Measurements from ENCODE around the gene CAMK2A. TPM values are rescaled to one million over a fixed set of nuclear protein-coding genes. Genes with fewer than 3 reads are reported as not detected.
"Not testable (repeated sequence)": the region's sequence is repeated elsewhere in the genome, so short reads cannot be mapped to it uniquely, and the experiment has no call there.

Gene CAMK2A
- total and polyA plus RNA-seq, 2 donors (not counting 3 experiments of a cell fraction or from before 2014, with no cell fraction given), result not detected

GRCh38 chr5:150248946-150249345 is 40.6 kb downstream of the CAMK2A start:
- Histone ChIP-seq H4K20me1 (replicated peaks; ENCODE audit: control insufficient read depth, extremely low read depth, insufficient read depth, low read length) (no peaks in the 10 kb centered on the region), H3K79me2 (ENCODE audit: control insufficient read depth, insufficient read depth, low read length) (no peaks in the 10 kb centered on the region), H3K9ac (replicated peaks; ENCODE audit: extremely low read depth, insufficient read depth, low read length) (no peak overlapping the region), H3K27me3 (ENCODE audit: control insufficient read depth in 2 of 2, insufficient read depth in 2 of 2, low read length in 2 of 2) (no peaks in the 10 kb centered on the region), H3K36me3 (ENCODE audit: control insufficient read depth in 2 of 2, extremely low read depth in 1 of 2, insufficient read depth in 2 of 2, low read length in 2 of 2) (no peaks in the 10 kb centered on the region), H3K27ac (ENCODE audit: insufficient read depth, low read depth, low read length) (no peak overlapping the region), H3K4me2 (ENCODE audit: insufficient read depth, low read length) (no peak overlapping the region), H3K9me1 (replicated peaks; ENCODE audit: control insufficient read depth, extremely low read depth, insufficient read depth, low read length) (no peaks in the 10 kb centered on the region), H3K9me3 (replicated peaks; ENCODE audit: control insufficient read depth, insufficient read depth, low read length) (no peaks in the 10 kb centered on the region), H3K4me1 (ENCODE audit: control insufficient read depth, extremely low read depth, insufficient read depth, low read length) (no peaks in the 10 kb centered on the region), H2AFZ (ENCODE audit: low read depth, low read length) (no peak overlapping the region), H3K4me3 (replicated peaks in 1 of 3; ENCODE audit: insufficient read depth in 1 of 3, low read depth in 1 of 3, low read length in 3 of 3) (no peak overlapping the region)
- no TSS peak for BruUV-seq (replicated peaks)
- TF ChIP-seq MAX (IDR thresholded peaks at IDR 0.05; ENCODE audit: insufficient read depth, insufficient read length), result no peak
- TF ChIP-seq GATA2 (IDR thresholded peaks at IDR 0.05; ENCODE audit: insufficient read depth, insufficient read length, low read depth, low read length), result no peak
- no peak for TF ChIP-seq JUN (IDR thresholded peaks at IDR 0.05; ENCODE audit: borderline replicate concordance, insufficient read depth, insufficient read length, low read depth)
- no peak for TF ChIP-seq FOS (IDR thresholded peaks at IDR 0.05; ENCODE audit: borderline replicate concordance, insufficient read depth, low read length)
- no peak for TF ChIP-seq EZH2 (IDR thresholded peaks at IDR 0.05; ENCODE audit: borderline replicate concordance, low read depth, low read length, severe bottlenecking)
- TF ChIP-seq MYC (IDR thresholded peaks at IDR 0.05; ENCODE audit: low read depth, low read length), result no peak
- TF ChIP-seq, protein P1, sequence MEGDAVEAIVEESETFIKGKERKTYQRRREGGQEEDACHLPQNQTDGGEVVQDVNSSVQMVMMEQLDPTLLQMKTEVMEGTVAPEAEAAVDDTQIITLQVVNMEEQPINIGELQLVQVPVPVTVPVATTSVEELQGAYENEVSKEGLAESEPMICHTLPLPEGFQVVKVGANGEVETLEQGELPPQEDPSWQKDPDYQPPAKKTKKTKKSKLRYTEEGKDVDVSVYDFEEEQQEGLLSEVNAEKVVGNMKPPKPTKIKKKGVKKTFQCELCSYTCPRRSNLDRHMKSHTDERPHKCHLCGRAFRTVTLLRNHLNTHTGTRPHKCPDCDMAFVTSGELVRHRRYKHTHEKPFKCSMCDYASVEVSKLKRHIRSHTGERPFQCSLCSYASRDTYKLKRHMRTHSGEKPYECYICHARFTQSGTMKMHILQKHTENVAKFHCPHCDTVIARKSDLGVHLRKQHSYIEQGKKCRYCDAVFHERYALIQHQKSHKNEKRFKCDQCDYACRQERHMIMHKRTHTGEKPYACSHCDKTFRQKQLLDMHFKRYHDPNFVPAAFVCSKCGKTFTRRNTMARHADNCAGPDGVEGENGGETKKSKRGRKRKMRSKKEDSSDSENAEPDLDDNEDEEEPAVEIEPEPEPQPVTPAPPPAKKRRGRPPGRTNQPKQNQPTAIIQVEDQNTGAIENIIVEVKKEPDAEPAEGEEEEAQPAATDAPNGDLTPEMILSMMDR (IDR thresholded peaks at IDR 0.05; ENCODE audit: extremely low read depth in 1 of 2, insufficient read depth in 1 of 2, low read depth in 1 of 2, low read length in 2 of 2), result no peak
- no peak for TF ChIP-seq POLR2AphosphoS5 (IDR thresholded peaks at IDR 0.05; ENCODE audit: insufficient read depth, low read depth, low read length)
- TF ChIP-seq POLR2A (IDR thresholded peaks at IDR 0.05; ENCODE audit: low read depth, low read length), result no peak
- dilution Hi-C loops (cut with MboI; ENCODE audit: extremely low pct_ligation_motif_present, low sequenced_read_pairs), result no loop called here
- DNase-seq (ENCODE audit: low read depth, low spot score), result no peak
- POLR2A ChIA-PET, result no interaction called here
- CTCF ChIA-PET, result no interaction called here
- FAIRE-seq, result no peak
- intact Hi-C loops (cut with micrococcal nuclease), result no loop called here

DNA sequence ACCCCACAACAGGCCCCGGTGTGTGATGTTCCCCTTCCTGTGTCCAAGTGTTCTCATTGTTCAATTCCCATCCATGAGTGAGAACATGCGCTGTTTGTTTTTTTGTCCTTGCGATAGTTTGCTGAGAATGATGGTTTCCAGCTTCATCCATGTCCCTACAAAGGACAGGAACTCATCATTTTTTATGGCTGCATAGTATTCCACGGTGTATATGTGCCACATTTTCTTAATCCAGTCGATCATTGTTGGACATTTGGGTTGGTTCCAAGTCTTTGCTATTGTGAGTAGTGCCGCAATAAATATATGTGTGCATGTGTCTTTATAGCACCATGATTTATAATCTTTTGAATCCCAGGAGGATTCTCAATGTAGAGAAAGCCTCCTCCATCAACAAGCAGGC is 41.1 kb downstream of the CAMK2A start:
- H2AFZ ChIP-seq (ENCODE audit: low read depth, low read length); H3K4me3 ChIP-seq (replicated peaks in 1 of 3; ENCODE audit: insufficient read depth in 1 of 3, low read depth in 1 of 3, low read length in 3 of 3); H3K27me3 ChIP-seq (ENCODE audit: control insufficient read depth in 2 of 2, insufficient read depth in 2 of 2, low read length in 2 of 2); intact Hi-C loops (cut with micrococcal nuclease); H3K9me3 ChIP-seq (replicated peaks; ENCODE audit: control insufficient read depth, insufficient read depth, low read length); dilution Hi-C loops (cut with MboI; ENCODE audit: extremely low pct_ligation_motif_present, low sequenced_read_pairs); H3K4me1 ChIP-seq (ENCODE audit: control insufficient read depth, extremely low read depth, insufficient read depth, low read length); H3K9ac ChIP-seq (replicated peaks; ENCODE audit: extremely low read depth, insufficient read depth, low read length); H3K9me1 ChIP-seq (replicated peaks; ENCODE audit: control insufficient read depth, extremely low read depth, insufficient read depth, low read length); FAIRE-seq; H3K27ac ChIP-seq (ENCODE audit: insufficient read depth, low read depth, low read length); BruUV-seq (replicated peaks); H4K20me1 ChIP-seq (replicated peaks; ENCODE audit: control insufficient read depth, extremely low read depth, insufficient read depth, low read length); H3K79me2 ChIP-seq (ENCODE audit: control insufficient read depth, insufficient read depth, low read length); POLR2A ChIA-PET; H3K4me2 ChIP-seq (ENCODE audit: insufficient read depth, low read length); CTCF ChIA-PET; H3K36me3 ChIP-seq (ENCODE audit: control insufficient read depth in 2 of 2, extremely low read depth in 1 of 2, insufficient read depth in 2 of 2, low read length in 2 of 2); DNase-seq (ENCODE audit: low read depth, low spot score): not testable (repeated sequence)

Data from endothelial cell of umbilical vein (primary cell).